Neuron (in vitro differentiated cells): Measurements from ENCODE around the gene PTTG2.
"Not testable (repeated sequence)": the region's sequence is repeated elsewhere in the genome, so short reads cannot be mapped to it uniquely, and the experiment has no call there.

Source experiments
- H2AFZ ChIP-seq: one replicate; pipeline ENCODE4 v1.6.1; 2013; ENCODE audit warnings: low read depth, mild to moderate bottlenecking, inconsistent platforms, low read length, moderate library complexity
- H3K27me3 ChIP-seq: one replicate; pipeline ENCODE4 v1.6.1; 2013; ENCODE audit warnings: low read length; ENCODE audit not compliant: insufficient read depth
- H3K36me3 ChIP-seq: one replicate; pipeline ENCODE4 v1.6.1; 2013; ENCODE audit warnings: low read length; ENCODE audit not compliant: insufficient read depth
- H3K4me1 ChIP-seq: one replicate; pipeline ENCODE4 v1.6.1; 2013; ENCODE audit warnings: low read length; ENCODE audit not compliant: insufficient read depth
- H3K4me3 ChIP-seq: 2 replicates; pipeline ENCODE4 v1.5.1; 2013; ENCODE audit warnings: mild to moderate bottlenecking, low read length, moderate library complexity
- H3K9me3 ChIP-seq: one replicate; pipeline ENCODE4 v1.6.1; 2013; ENCODE audit warnings: low read length

PTTG2 gene

GRCh38 chr4:37960098-37960497 is at the start of gene PTTG2:
Gene PTTG2 (plus strand): TSS chr4:37960398. CDS start chr4:37960435, 37 bp downstream.
- H3K4me3 ChIP-seq = no peak within 1 kb of the TSS
- H3K4me1 ChIP-seq = no peaks in the 10 kb centered on the region
- no peaks in the 10 kb centered on the region for H3K36me3 ChIP-seq
- no peaks in the 10 kb centered on the region for H3K9me3 ChIP-seq
- H3K27me3 ChIP-seq = peaks cover 10% of the 10 kb centered on the region
- H2AFZ ChIP-seq = no peak within 1 kb of the TSS

GRCh38 chr4:37914539-37914938 is 45.7 kb upstream of the PTTG2 start:
- Histone ChIP-seq H3K27me3 (no peaks in the 10 kb centered on the region), H2AFZ (no peak overlapping the region), H3K36me3 (no peaks in the 10 kb centered on the region), H3K4me3 (no peak overlapping the region), H3K4me1 (peaks cover 7% of the 10 kb centered on the region), H3K9me3 (no peaks in the 10 kb centered on the region)

- H3K27me3 ChIP-seq = no peaks in the 10 kb centered on the region
- H3K9me3 ChIP-seq = no peaks in the 10 kb centered on the region
- no peaks in the 10 kb centered on the region for H3K4me1 ChIP-seq
- H3K4me3 ChIP-seq = no peak overlapping the region
- no peak overlapping the region for H2AFZ ChIP-seq
- H3K36me3 ChIP-seq = no peaks in the 10 kb centered on the region
Measured at GRCh38 chr4:37917388-37917787, 42.8 kb upstream of the PTTG2 start.

GRCh38 chr4:37918653-37919052 is 41.5 kb upstream of the PTTG2 start:
- H3K4me3 ChIP-seq = no peak overlapping the region
- H3K9me3 ChIP-seq = no peaks in the 10 kb centered on the region
- H2AFZ ChIP-seq = no peak overlapping the region
- no peaks in the 10 kb centered on the region for H3K27me3 ChIP-seq
- H3K4me1 ChIP-seq = no peaks in the 10 kb centered on the region
- no peaks in the 10 kb centered on the region for H3K36me3 ChIP-seq

- Histone ChIP-seq H3K27me3 (no peaks in the 10 kb centered on the region), H3K36me3 (no peaks in the 10 kb centered on the region), H3K9me3 (no peaks in the 10 kb centered on the region), H3K4me1 (no peaks in the 10 kb centered on the region), H2AFZ (no peak overlapping the region), H3K4me3 (no peak overlapping the region)
Measured at GRCh38 chr4:37922328-37922727, 37.9 kb upstream of the PTTG2 start.

GRCh38 chr4:37923089-37923488 is 37.1 kb upstream of the PTTG2 start:
- not testable (repeated sequence) for H3K27me3 ChIP-seq, H3K4me3 ChIP-seq, H2AFZ ChIP-seq, H3K4me1 ChIP-seq, H3K9me3 ChIP-seq, H3K36me3 ChIP-seq

- H3K27me3 ChIP-seq = no peaks in the 10 kb centered on the region
- H3K4me1 ChIP-seq = no peaks in the 10 kb centered on the region
- H3K9me3 ChIP-seq = no peaks in the 10 kb centered on the region
- H3K4me3 ChIP-seq = no peak overlapping the region
- H3K36me3 ChIP-seq = no peaks in the 10 kb centered on the region
- H2AFZ ChIP-seq = no peak overlapping the region
Measured at GRCh38 chr4:37924946-37925345, 35.3 kb upstream of the PTTG2 start.

- Histone ChIP-seq H3K4me1 (no peaks in the 10 kb centered on the region), H3K36me3 (no peaks in the 10 kb centered on the region), H2AFZ (no peak overlapping the region), H3K4me3 (no peak overlapping the region), H3K9me3 (no peaks in the 10 kb centered on the region), H3K27me3 (no peaks in the 10 kb centered on the region)
Measured at GRCh38 chr4:37927434-37927833, 32.8 kb upstream of the PTTG2 start.

- Histone ChIP-seq H3K9me3 (no peaks in the 10 kb centered on the region), H3K4me1 (no peaks in the 10 kb centered on the region), H3K4me3 (no peak overlapping the region), H3K36me3 (no peaks in the 10 kb centered on the region), H2AFZ (peak overlapping the region; percentile 15), H3K27me3 (no peaks in the 10 kb centered on the region)
Measured at GRCh38 chr4:37928426-37929416, 31.5 kb upstream of the PTTG2 start.

- H3K4me1 ChIP-seq = no peaks in the 10 kb centered on the region
- H3K4me3 ChIP-seq = no peak overlapping the region
- H3K27me3 ChIP-seq = no peaks in the 10 kb centered on the region
- no peaks in the 10 kb centered on the region for H3K9me3 ChIP-seq
- no peak overlapping the region for H2AFZ ChIP-seq
- no peaks in the 10 kb centered on the region for H3K36me3 ChIP-seq
Measured at GRCh38 chr4:37934096-37934495, 26.1 kb upstream of the PTTG2 start.

- Histone ChIP-seq H3K4me1 (no peaks in the 10 kb centered on the region), H3K36me3 (no peaks in the 10 kb centered on the region), H3K27me3 (no peaks in the 10 kb centered on the region), H3K9me3 (no peaks in the 10 kb centered on the region), H3K4me3 (no peak overlapping the region), H2AFZ (no peak overlapping the region)
Measured at GRCh38 chr4:37934609-37935008, 25.6 kb upstream of the PTTG2 start.

- Histone ChIP-seq H3K4me1 (no peaks in the 10 kb centered on the region), H3K4me3 (no peak overlapping the region), H2AFZ (no peak overlapping the region), H3K36me3 (no peaks in the 10 kb centered on the region), H3K9me3 (no peaks in the 10 kb centered on the region), H3K27me3 (no peaks in the 10 kb centered on the region)
Measured at GRCh38 chr4:37935026-37935425, 25.2 kb upstream of the PTTG2 start.

GRCh38 chr4:37936889-37937498 is 23.2 kb upstream of the PTTG2 start:
- no peaks in the 10 kb centered on the region for H3K4me1 ChIP-seq
- no peak overlapping the region for H2AFZ ChIP-seq
- no peak overlapping the region for H3K4me3 ChIP-seq
- no peaks in the 10 kb centered on the region for H3K9me3 ChIP-seq
- no peaks in the 10 kb centered on the region for H3K27me3 ChIP-seq
- H3K36me3 ChIP-seq = no peaks in the 10 kb centered on the region
